Mesodermal cell (in vitro differentiated cells): ENCODE data around the gene MFAP2.

Source experiments
- H3K27ac ChIP-seq: 2 replicates; pipeline ENCODE4 v1.7.0; 2013; ENCODE audit warnings: mild to moderate bottlenecking, low read depth, low read length, moderate library complexity; ENCODE audit not compliant: severe bottlenecking
- H3K36me3 ChIP-seq: 2 replicates; pipeline ENCODE4 v1.7.1; 2013; ENCODE audit warnings: mild to moderate bottlenecking, low read length, moderate library complexity; ENCODE audit not compliant: control insufficient read depth, insufficient read depth
- H3K4me1 ChIP-seq: one replicate; pipeline ENCODE4 v1.7.1; 2013; ENCODE audit warnings: mild to moderate bottlenecking, low read length; ENCODE audit not compliant: insufficient read depth, control insufficient read depth, poor library complexity, severe bottlenecking
- H3K4me3 ChIP-seq: 2 replicates; pipeline ENCODE4 v1.7.0; 2013; ENCODE audit warnings: low read length, control low read depth, mild to moderate bottlenecking; ENCODE audit not compliant: insufficient read depth, poor library complexity, severe bottlenecking; ENCODE audit errors: extremely low read depth
- H3K9me3 ChIP-seq: 2 replicates; pipeline ENCODE4 v1.7.1; 2013; ENCODE audit warnings: mild to moderate bottlenecking, low read length, moderate library complexity; ENCODE audit not compliant: control insufficient read depth
- WGBS, 2 experiments: methylation state at CpG; one replicate each; pipeline ENCODE4 v1.1.5; 2013; ENCODE audit warnings: missing lambda C conversion rate in 2 of 2; ENCODE audit not compliant: insufficient coverage in 2 of 2; 5-methylcytosine and 5-hydroxymethylcytosine counted together

Gene MFAP2

DNA sequence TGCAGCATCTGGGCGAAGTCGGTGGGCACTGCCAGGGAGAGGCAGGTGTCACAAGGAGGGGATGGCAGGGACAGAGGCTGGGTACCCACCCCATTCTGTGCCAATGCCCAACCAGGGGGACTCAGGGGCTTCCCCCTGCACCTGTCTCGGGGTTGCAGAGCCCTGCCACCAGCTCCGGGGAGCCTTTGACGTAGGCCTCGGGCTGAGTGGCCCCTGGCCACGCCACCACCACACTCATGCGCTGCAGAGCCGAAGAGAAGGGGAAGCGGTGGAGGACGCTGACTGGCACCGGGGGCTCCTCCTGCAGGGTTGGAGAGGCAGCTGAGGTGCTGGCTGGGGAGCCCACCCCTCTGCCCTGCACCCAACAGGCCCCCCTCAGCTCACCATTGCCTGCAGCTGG is 11.7 kb upstream of the MFAP2 start:
- Histone ChIP-seq H3K27ac (no peak overlapping the region), H3K9me3 (no peaks in the 10 kb centered on the region), H3K4me3 (no peak overlapping the region), H3K4me1 (no peaks in the 10 kb centered on the region), H3K36me3 (peaks cover 13% of the 10 kb centered on the region)
- 94 to 95% methylated on average over 7 of the region's 12 CpGs for WGBS, 2 experiments

DNA sequence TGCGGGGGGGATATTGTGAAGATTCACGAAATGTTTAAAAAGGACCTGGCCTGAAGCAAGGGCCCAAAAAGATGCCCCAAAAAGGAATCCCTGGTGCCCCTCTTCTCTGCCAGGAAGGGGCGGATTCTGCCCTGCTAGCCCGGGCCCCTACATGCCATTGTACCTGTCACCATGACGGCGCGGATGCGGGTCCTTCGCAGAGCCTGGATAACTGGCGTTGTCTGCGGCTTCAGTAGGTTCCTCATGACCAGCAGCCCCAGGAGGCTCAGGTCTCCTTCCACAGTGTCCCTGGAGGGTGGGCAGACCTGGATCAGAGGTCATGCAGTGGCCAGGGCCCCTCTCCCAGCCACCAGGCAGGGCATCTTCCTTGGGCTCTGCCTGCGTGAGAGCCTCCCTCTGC is 11.2 kb upstream of the MFAP2 start:
- Histone ChIP-seq H3K36me3 (peaks cover 13% of the 10 kb centered on the region), H3K9me3 (no peaks in the 10 kb centered on the region), H3K4me1 (no peaks in the 10 kb centered on the region), H3K27ac (no peak overlapping the region), H3K4me3 (no peak overlapping the region)
- 97 to 98% methylated on average over 12 of the region's 12 CpGs for WGBS, 2 experiments

DNA sequence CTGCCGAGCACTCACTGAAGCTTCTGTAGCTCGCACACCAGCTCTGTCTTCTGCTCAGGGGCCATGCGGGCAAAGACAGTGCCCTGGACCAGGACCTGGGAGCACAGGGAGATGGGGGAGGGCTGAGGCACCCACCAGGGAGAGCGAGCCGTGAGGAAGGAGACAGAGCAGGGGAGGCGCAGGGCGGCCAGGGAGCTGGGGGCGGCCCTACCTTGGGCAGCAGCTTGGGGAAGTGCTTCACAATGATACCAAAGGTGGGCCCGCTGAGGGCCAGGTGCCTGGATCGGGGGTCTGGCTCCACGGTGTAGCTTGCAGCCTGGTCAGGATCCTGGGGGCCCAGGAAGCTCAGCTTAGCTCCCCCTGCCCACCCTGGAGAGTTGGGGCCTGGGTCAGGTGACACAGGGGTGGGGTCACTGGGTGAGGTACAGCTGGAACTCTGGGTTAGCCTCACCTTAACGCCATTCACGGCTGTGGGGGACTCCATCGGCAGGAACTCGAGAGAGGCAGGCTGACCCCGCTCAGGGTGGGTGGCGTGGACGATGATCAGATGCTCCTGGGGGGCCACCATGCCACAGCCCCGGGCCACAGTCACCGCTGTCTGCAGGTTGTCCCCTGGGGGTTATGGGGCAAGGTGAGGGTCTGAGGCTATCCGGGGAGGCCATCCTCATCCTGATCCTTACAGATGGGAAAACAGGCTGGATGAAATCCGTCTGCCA is 9.4 kb upstream of the MFAP2 start:
- WGBS, 2 experiments, result 96 to 97% methylated on average over 18 to 22 of the region's 22 CpGs
- no peaks in the 10 kb centered on the region for H3K9me3 ChIP-seq
- H3K36me3 ChIP-seq, result peaks cover 21% of the 10 kb centered on the region
- no peak overlapping the region for H3K4me3 ChIP-seq
- no peak overlapping the region for H3K27ac ChIP-seq
- H3K4me1 ChIP-seq, result no peaks in the 10 kb centered on the region

DNA sequence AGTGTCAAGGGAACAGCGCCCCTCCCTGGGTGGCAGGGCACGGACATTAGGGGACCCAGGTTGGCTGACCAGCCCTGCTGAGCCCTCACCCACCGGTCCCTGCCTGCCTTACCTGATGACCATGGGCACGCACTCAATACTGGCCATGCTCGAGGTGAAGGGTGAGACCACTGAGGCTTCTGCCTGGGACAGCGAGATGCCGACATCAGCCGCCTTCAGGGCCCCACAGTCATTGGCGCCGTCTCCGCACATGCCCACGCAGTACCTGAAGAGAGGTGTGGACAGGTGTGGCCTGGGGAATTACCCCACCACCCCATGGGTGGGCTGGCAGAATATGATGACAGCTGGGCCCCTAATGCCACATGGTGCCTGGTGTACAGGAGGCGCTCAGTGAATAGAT is 7.8 kb upstream of the MFAP2 start:
- Histone ChIP-seq H3K4me3 (no peak overlapping the region), H3K9me3 (no peaks in the 10 kb centered on the region), H3K36me3 (peaks cover 21% of the 10 kb centered on the region), H3K4me1 (no peaks in the 10 kb centered on the region), H3K27ac (no peak overlapping the region)
- 87 to 90% methylated on average over 12 of the region's 13 CpGs for WGBS, 2 experiments

DNA sequence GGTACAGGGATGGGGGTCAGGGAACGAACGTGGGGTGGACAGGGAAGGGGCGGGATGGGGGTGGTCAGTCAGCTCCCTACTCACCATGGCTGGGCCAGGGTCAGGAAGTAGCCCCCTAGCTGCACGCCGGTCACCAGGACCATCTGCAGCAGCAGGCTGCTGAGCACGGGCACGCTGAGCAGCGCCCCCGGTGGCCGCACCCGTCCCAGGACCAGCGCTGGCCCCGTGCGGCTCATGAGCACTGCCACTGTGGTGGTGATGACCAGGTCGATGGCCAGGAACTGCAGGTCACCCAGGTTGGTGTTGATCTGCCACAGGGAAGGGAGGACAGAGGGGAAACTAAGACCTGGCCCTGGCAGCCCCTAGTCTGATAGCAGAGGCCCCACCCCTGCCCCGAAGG is 6.5 kb upstream of the MFAP2 start:
- peaks cover 21% of the 10 kb centered on the region for H3K36me3 ChIP-seq
- peaks cover 3% of the 10 kb centered on the region for H3K4me1 ChIP-seq
- WGBS, 2 experiments, result 29 to 37% methylated on average over 15 to 16 of the region's 16 CpGs
- no peak overlapping the region for H3K27ac ChIP-seq
- no peaks in the 10 kb centered on the region for H3K9me3 ChIP-seq
- no peak overlapping the region for H3K4me3 ChIP-seq

DNA sequence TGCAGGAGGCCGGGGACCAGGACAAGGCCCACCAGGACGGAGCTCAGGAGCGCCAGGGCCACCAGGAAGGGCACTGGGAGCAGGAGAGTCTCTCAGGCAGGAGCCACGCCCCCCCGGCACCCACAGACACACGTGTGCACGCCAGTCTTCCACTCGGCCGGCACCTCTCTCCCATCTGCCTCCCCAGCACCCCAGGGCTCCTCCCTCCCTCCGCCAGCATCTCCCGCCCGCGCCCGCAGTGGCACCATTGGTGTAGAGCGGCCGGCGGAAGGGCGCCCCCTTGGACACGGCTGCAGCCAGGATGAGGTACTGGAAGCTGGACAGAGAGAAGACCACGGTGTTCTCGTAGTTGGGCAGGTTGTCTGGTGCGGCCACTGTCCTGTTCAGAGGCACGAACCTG is 6.1 kb upstream of the MFAP2 start:
- 87 to 91% methylated on average over 12 to 14 of the region's 23 CpGs for WGBS, 2 experiments
- H3K4me1 ChIP-seq, result peaks cover 3% of the 10 kb centered on the region
- no peaks in the 10 kb centered on the region for H3K9me3 ChIP-seq
- H3K36me3 ChIP-seq, result peaks cover 21% of the 10 kb centered on the region
- H3K4me3 ChIP-seq, result no peak overlapping the region
- H3K27ac ChIP-seq, result no peak overlapping the region

DNA sequence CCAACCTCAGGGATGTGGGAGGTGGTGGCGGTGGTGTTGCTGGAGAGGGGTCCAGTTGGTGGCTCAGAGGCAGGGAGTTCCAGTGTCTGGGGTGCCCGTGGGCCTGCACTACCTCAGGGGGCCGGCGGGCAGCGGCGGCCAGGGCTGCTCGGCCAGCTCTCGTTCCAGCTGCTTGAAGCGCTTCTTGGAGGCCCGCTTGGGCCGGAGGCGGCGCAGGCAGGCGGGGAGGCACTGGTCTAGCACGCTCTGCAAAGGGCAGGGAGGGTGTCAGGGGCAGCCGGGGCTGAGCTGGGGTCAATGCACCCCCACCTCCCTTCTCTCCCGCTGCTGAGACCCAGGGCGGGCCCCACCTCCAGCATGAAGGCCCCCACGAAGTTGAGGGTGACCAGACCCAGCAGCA is 5.7 kb upstream of the MFAP2 start:
- Histone ChIP-seq H3K9me3 (no peaks in the 10 kb centered on the region), H3K36me3 (peaks cover 21% of the 10 kb centered on the region), H3K4me3 (no peak overlapping the region), H3K4me1 (peaks cover 3% of the 10 kb centered on the region), H3K27ac (no peak overlapping the region)
- 90 to 91% methylated on average over 11 to 17 of the region's 19 CpGs for WGBS, 2 experiments

DNA sequence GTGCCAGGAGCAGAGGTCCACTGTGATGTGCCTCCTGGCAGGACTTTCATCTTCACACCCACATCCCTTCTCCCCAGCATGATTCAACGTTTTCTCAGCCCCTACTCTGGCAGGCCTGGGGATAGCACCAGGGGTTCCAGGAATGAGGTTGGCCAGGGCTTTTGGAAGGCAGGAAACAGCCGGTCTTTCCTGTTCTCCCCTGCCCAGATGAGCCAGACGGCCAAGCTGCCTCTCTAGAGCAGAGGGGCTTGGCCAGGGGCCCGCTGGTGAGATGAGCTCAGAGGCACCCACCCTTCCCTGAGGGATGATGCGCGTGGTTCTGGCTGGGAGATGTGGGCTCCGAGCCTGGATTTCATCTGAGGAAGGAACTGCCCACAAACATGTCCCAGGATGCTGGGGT is 4.3 kb upstream of the MFAP2 start:
- Histone ChIP-seq H3K27ac (no peak overlapping the region), H3K4me3 (no peak overlapping the region), H3K36me3 (peaks cover 21% of the 10 kb centered on the region), H3K9me3 (no peaks in the 10 kb centered on the region), H3K4me1 (peaks cover 8% of the 10 kb centered on the region)
- 74 to 75% methylated on average over 6 of the region's 7 CpGs for WGBS, 2 experiments

DNA sequence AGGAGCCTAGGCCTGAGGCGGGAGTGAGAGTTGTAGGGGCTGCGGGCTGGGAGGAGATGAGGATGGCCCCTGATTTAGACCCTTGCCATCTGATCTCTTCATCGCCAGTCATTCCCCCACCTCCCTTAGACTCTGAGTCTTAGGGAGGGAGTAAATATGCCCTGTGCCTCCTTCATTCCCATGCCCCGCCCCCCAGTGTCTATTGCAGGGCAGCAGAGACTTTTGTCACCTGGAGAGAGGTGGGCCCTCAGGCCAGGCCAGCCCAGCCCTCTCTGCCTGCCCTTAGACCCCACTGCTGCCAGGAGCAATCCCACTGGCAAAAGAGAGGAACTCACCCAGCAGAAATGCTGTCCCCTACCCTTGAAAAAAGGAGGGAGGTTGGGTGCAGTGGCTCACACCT is 3.2 kb upstream of the MFAP2 start:
- Histone ChIP-seq H3K4me1 (peaks cover 15% of the 10 kb centered on the region), H3K4me3 (no peak overlapping the region), H3K36me3 (peaks cover 21% of the 10 kb centered on the region), H3K9me3 (no peaks in the 10 kb centered on the region), H3K27ac (no peak overlapping the region)
- WGBS, 2 experiments, result 83 to 100% methylated on average over 1 of the region's 4 CpGs

DNA sequence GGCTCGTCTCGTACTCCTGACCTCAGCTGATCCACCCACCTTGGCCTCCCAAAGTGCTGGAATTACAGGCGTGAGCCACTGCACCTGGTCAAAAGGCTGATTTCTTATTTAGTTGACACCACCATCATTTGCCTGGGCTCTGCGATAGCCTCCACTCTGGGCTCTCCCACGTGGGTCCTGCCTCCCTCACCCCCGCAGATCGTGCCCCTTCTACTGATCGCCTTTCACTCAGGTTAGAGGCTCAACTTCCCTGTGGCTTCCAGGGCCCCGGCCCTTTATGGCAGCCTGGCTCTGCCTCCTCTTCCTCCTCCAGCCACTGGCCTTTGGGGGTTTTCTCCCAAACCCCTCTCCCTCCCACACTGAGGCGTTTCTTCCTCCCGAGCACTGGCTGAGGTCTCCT is 2.5 kb upstream of the MFAP2 start:
- Histone ChIP-seq H3K27ac (no peak overlapping the region), H3K4me3 (no peak overlapping the region), H3K36me3 (peaks cover 17% of the 10 kb centered on the region), H3K4me1 (peaks cover 19% of the 10 kb centered on the region), H3K9me3 (no peaks in the 10 kb centered on the region)
- WGBS, 2 experiments, result 82 to 87% methylated on average over 10 to 11 of the region's 11 CpGs

DNA sequence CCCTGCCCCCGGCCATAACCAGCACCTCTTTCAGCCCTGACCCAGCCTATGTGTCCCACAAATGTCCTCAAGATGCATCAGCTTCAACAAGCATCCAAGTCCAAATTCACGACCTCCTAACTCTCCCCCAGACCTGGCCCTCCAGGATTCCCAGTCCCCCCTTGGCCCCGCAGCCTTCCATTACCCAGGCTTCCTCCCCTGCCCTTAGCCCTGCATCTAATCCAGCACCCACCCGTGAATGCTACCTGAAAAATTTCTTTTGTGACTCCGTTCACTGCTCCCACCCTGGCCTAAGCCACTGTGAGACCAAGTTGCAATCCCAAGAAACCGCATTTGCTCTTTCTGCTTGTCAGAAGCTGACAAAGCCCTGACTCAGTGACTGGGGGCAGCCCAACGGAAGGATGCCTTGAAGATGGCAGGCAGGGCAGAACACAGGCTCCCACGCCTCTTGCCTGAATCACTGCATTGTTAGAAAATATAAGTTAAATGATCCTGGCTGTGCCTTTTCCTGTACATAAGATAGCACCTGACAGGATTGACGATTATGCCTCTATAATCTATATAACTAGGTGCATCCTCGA is 939 bp upstream of the MFAP2 start:
- WGBS, 2 experiments, result 77 to 85% methylated on average over 7 of the region's 10 CpGs
- Histone ChIP-seq H3K27ac (peak overlapping the region; percentile 51), H3K4me1 (peaks cover 19% of the 10 kb centered on the region), H3K9me3 (no peaks in the 10 kb centered on the region), H3K36me3 (peaks cover 20% of the 10 kb centered on the region), H3K4me3 (no peak overlapping the region)
